Activated T-cell treated with anti-CD3 and anti-CD28 coated beads for 1 hour (primary cell): ENCODE measurements around the gene ASCC3.
"Not testable (repeated sequence)": the region's sequence is repeated elsewhere in the genome, so short reads cannot be mapped to it uniquely, and the experiment has no call there.

Source experiments
- DNase-seq: peaks from one replicate; pipeline ENCODE4 v3.0.0-alpha.2; 2020; ENCODE audit warnings: low read depth

Gene ASCC3, protein sequence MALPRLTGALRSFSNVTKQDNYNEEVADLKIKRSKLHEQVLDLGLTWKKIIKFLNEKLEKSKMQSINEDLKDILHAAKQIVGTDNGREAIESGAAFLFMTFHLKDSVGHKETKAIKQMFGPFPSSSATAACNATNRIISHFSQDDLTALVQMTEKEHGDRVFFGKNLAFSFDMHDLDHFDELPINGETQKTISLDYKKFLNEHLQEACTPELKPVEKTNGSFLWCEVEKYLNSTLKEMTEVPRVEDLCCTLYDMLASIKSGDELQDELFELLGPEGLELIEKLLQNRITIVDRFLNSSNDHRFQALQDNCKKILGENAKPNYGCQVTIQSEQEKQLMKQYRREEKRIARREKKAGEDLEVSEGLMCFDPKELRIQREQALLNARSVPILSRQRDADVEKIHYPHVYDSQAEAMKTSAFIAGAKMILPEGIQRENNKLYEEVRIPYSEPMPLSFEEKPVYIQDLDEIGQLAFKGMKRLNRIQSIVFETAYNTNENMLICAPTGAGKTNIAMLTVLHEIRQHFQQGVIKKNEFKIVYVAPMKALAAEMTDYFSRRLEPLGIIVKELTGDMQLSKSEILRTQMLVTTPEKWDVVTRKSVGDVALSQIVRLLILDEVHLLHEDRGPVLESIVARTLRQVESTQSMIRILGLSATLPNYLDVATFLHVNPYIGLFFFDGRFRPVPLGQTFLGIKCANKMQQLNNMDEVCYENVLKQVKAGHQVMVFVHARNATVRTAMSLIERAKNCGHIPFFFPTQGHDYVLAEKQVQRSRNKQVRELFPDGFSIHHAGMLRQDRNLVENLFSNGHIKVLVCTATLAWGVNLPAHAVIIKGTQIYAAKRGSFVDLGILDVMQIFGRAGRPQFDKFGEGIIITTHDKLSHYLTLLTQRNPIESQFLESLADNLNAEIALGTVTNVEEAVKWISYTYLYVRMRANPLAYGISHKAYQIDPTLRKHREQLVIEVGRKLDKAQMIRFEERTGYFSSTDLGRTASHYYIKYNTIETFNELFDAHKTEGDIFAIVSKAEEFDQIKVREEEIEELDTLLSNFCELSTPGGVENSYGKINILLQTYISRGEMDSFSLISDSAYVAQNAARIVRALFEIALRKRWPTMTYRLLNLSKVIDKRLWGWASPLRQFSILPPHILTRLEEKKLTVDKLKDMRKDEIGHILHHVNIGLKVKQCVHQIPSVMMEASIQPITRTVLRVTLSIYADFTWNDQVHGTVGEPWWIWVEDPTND (N-terminal part only)

DNA sequence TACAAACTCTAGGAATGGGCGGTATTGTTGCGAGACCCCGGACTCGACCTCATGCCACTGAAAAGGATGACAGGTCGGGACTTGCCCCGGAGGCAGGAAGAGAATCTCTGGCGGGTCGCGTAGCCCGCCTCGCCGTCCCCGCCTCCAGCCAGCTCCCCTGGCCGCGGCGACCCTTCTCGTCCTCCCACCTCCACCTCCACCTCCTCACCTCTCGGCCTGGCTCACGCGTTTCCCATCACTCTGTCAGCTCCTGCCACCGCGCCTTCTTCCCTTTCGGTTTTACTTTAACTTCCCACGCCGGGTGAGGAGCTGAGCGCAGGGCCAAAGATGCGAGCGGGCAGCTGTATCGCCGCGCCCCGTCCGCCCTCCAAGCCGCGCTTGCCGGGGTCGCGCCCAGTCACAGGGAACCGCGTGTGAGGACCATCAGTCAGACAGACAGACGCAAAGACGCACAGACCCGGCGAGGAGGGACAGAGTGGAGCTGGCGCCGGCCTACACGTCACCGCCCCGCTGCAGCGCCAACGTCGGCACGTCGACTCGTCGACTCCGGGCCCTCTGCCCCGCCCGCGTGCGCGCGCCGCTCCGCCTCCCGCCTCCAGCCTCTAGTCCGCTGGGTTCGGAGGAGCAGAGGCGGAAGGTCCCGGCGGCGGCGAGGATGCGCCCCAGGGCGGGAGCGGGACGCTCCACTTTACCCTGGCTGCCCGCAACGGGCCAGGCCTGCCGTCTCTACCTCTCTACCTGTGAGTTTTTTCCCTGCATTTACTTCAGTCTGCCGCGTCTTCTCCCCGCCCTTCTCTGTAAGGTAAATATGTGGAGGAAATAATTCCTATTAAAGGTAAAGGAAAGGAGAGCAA lies at the start of gene ASCC3:
Gene ASCC3 (minus strand): TSS at position 477 of the 854 bp plus-strand sequence. CDS start 13,332 bp downstream, outside the sequence.
- DNase-seq, result peak; percentile 81

DNA sequence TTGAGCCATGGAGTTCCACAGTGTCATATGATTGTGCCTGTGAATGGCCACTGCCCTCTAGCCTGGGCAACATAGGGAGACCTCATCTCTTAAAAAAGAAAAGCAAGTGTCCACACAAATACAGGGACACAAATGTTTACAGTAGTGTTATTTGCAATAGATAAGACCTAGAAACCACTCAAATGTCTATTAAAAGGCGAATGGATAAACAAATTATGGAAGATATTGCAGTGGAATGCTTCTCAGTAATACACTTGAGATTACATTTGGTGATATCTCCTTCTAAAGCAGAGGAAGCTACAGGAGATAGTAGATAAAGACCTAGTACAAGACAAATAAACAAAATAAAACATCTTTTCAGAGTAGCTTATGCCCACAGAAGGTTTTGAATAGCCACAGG lies 44.6 kb upstream of the ASCC3 start:
- no peak for DNase-seq

DNA sequence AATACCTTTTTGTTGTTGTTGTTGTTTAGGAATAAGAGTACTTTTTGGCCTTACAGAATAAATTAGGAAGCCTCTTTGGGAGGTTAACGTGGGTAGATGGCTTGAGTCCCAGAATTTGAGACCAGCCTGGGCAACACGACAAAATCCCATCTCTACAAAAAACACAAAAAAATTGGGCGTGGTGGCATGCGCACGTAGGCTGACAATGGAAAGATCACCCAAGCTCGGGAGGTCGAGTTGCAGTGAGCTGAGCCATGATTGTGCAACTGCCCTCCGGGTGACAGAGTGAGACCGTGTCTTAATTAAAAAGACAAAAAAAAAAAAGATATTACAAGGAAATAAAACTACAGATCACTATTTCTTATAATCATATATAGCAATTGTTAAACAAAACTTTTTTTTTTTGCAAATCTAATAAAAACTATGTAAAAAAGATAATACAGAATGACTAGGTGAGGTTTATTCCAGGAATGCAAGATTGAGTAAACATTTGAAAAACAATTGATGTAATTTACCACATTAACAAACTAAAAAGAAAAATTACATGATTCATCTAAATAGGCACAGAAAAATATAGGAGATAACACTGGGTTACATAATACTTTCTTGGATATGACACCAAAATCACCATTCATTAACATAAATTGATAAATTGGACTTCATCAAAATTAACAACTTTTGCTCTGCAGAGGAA lies 43.6 kb upstream of the ASCC3 start:
- DNase-seq, result no peak

DNA sequence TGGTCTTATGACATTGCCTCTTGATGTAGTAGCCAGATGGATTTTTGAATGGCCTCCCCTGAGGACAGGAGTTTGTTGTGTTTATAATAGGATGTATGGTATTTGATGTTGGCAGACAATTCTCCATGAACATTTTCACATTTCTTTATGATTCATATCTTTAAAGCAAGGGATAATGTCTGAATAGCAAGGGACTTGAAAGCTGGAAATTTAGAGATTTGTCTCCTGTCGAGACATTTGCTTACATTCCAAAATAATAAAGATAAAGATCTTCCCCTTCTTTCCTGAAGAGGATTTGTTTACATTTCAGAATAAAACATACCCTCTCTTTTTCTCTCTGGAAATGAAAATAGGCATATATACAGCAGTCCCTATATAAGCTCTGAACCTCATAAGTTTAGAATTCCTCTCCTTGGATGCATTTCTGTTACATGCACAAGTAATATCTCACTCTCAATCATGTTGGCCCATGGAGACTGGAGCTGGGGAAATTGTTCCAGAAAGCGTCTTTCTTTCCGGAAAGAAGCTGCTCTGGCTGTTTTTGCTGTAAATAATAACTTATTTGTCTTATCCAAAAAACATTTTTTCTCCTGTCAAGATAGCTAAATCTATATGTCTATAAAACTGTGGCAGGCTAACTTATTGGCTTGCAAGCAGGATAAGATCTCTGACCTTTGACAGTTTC lies 42.5 kb upstream of the ASCC3 start:
- no peak for DNase-seq

DNA sequence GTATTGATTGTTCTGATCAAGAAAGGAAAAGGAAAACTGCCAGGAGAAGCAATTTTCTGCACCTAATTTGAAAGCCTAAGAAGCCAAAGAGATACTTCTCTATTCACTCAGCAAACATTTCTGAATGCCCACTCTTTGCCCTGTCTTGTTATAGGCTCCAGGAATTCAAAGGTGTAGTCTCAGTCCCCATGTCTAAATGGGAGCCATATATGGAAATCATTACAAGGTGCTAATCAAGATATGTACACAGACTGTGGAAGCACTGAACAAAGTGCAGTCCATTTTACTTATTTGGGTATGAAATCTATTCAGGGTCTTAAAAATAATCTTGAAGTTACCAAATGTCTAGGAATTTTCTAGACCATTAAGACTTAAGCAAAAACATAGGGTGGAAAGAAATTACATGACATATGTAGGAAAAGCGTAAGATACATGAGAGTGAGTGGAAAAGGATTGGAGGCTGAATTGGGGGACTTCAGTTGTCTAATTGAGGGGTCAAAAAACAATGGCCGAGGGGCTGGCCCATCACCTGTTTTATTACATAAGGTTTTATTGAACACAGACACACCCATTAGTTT lies 39.0 kb upstream of the ASCC3 start:
- DNase-seq, result no peak

DNA sequence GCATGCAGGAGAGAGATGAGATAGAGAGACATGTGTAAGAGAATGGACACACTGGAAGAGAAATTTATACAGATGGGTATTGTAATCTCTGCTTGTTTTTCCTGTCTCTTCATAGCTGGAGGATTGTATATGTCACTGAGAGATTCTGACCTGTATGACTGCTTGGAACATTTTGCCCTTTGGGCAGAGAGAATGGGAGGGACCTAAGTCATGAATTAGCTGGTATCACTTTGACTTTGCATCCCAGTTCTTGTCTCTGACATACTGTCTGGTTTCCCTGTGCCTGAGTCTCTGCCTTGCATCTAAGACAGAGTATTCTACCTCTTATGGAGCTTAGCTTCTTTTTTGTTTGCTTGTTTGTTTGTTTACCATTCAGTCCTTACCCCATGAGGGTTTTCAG lies 37.0 kb upstream of the ASCC3 start:
- DNase-seq, result no peak

DNA sequence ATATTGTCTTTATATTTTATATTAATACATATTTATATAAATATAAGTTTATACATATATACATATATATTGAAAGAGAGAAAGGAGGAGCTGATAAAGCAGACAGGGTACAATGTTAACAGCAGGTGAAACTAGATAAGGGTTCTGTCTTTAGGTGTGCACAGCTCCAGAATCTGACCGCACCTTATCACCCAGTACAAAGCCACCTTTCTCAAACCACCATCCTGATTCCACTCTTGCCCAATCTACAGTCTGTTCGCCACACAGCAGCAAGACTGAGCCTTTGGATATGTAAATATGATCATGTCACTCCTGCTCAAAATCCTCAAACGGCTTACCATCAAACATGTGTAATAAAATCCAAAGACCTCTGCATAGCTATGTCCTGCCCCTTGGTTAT lies 34.7 kb upstream of the ASCC3 start:
- DNase-seq, result no peak

DNA sequence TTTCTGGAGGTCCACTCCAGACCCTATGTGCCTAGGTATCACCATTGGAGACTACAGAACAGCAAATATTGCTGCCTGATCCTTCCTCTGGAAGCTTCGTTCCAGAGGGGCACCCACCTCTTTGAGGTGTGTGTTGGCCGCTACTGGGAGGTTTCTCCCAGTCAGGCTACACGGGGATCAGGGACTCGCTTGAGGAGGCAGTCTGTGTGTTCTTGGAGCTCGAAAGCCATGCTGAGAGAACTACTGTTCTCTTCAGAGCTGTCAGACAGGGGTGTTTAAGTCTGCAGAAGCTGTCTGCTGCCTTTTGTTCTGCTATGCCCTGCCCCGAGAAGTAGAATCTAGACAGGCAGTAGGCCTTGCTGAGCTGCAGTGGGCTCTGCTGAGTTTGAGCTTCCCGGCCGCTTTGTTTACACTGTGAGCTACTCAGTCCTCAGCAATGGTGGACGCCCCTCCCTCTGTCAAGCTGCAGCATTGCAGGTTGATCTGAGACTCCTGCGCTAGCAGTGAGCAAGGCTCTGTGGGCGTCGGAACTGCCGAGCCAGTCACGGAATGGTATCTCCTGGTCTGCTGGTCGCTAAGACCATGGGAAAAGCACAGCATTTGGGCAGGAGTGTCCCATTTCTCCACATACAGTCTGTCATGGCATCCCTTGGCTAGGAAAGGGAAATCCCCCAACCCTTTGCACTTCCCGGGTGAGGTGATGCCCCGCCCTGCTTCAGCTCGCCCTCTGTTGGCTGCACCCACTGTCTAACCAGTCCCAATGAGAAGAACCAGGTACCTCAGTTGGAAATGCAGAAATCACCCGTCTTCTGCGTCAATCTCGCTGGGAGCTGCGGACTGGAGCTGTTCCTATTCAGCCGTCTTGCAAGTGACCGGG lies 32.5 kb upstream of the ASCC3 start:
- no peak for DNase-seq

DNA sequence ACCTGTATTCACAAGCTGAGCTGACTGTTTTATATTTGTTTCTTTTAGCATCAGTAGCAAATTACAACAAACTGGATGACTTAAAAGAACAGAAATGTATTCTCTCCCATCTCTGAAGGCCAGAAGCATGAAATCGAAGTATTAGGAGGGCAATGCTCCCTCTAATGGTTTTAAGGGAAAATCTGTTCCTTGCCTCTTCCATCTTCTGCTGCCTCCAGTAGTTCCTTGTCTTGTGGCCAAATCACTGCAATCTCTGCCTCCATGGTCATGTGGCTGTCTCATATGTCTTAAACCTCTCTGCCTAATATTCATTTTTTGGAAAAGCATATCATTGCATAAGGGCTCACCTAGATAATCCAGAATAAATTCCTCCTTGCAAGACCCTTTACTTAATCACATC lies 25.2 kb upstream of the ASCC3 start:
- DNase-seq, result no peak

DNA sequence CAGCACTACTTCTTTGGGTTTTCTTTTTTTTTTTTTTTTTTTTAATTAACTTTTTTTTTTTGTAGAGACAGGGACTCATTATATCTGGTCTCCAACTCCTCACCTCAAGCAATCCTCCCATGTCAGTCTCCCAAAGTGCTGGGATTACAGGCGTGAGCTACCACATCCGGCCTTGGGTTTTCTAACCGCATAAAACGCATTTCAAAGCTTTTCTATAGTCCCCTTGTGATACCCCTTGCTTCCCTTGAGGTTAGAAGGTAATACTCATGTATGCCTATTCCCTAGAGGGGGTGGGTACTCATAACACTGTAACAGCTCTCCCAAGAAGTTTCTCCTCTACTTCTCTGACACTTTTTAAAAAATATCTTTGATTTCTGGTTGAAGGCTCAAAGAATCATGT lies 23.9 kb upstream of the ASCC3 start:
- DNase-seq, result no peak

DNA sequence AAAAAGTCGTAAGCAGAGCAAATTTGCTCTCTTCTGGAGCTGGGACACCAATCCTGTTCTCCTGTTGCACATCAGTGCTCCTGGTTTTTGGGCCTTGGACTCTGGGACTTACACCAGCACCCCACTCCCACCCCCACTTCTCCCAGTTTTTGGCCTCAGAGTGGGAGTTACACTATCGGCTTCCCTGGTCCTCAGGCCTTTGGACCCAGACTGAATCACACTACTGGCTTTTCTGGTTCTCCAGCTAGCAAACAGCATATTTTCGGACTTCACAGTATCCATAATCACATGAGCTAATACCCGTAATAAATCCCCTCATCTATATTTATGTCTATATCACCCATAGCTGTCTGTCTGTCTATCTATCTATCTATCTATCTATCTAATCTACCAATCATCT lies 23.2 kb upstream of the ASCC3 start:
- DNase-seq, result no peak

DNA sequence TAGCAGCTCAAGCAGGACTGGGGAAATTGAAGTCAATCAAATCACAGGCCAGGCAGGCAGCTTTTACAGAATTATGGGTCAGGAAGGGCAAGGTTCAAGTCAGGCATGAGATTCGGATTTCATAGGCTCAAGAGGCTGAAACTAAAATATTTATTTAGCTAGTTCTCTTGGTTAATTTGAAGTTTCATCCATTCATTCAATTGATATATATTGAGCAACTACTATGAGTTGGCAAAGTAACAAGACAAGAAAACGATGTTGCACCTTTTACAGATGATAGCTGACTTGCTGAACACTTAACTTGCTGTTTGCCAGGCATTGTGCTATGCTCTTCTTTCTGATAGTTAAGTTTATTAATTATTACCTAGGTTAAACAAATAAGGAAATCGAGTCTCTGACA lies 20.5 kb upstream of the ASCC3 start:
- DNase-seq, result no peak

DNA sequence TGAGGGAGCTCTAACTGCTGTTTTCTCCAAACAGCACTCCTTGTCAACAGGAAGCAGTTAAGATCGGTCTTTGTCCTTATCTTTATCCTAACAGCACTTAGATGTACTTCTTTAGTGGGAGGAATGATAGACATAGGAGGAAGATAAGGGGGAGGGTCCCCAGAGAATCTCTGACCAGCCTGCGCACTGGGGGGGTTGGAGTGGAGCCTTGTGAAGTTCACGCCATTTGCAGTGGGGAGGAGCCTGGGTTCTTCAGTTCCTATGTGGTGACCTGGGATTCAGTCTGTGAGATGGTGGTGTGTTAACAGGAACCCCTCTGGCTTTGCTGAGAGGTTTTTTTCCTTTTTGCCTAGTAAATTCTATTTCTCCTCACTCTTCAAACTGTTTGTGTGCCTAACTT lies 18.1 kb upstream of the ASCC3 start:
- DNase-seq, result no peak

DNA sequence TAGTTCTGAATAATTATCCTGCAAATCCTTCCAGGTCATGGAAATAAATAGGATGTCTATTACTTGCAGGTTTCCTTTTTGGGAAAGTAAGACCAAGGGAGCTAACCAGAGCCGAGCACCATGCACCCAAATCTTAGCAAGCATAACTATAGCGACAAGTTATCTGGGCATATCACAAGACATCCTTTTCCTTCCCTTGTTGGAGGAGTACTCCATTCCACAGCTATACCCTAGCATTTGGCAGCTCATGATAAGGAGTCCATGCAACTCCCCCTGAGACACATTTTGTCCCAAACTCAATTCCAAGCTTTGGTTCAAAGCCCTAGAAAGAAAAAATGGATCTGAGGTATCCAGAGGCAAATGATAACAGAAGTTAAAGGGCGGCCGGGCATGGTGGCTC lies 16.5 kb upstream of the ASCC3 start:
- no peak for DNase-seq

DNA sequence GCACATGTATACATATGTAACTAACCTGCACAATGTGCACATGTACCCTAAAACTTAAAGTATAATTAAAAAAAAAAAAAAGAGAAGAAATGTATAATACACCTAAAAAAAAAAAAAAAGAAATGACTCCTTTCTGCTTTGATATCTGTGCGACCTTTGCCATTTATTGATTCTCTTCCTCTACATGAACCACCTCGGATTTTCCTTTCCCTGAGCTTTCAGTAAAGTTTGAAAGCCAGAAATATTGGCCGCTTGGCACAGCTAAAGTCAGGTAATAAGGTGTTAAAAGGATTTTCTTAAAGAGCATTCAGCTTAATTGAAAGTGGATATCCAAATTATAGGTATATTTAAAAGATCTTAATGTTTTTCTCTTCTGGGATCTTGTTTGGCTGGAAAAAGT lies 12.6 kb upstream of the ASCC3 start:
- DNase-seq, result no peak

DNA sequence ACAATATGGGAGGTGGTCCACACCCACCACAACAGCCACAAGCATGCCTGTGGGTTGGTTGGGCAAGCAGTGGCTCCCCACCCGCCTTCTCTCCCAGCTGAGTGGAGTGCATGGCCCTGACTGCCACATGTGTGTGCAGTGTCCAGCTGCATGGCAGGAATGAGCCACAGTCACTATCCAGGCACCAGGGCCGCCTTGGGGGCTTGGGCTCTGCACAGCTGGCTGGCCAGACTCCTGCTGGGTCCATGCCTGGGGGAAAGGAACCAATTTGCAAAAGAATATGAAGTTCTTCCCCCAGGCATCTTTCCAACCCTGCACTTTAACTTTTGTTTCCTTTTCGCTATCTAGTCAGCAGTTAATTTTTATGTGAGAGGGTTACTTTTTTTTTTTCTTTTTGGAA lies 11.6 kb upstream of the ASCC3 start:
- no peak for DNase-seq

DNA sequence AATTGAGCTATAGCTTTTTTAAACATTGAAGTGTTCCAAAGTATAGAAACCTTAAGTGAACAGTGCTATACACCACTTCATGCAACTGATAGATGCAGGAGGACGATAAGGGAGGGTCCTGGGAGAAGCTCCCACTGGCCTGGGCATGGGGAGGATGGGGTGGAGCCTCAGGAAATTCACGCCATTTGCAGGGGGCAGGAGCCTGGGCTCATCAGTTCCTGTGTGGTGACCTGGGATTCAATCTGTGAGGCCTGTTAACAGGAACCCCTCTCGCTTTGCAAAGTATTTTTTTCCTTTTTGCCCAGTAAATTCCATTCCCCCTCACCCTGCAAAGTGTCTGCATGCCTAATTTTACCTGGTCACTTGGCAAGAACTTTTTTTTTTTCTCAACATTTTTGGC lies 11.0 kb upstream of the ASCC3 start:
- DNase-seq, result no peak

DNA sequence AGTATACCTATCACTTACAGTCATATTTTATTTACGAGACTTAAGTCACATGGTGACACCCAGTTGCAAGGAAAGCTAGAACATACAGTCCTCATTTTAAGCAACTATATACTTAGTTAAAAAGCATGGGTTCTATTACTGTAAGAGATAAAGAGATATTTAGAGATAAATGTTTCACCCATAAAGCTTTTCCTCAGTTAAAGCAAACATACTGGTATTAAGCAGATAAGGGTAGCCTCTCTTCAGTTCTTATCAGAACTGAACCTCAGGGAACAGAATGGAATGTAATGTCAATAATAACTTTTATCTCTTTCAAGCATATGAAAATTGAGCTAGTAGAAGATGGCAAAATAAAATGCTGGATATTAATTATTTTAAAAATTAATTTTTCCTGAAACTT lies 9.9 kb upstream of the ASCC3 start:
- no peak for DNase-seq

DNA sequence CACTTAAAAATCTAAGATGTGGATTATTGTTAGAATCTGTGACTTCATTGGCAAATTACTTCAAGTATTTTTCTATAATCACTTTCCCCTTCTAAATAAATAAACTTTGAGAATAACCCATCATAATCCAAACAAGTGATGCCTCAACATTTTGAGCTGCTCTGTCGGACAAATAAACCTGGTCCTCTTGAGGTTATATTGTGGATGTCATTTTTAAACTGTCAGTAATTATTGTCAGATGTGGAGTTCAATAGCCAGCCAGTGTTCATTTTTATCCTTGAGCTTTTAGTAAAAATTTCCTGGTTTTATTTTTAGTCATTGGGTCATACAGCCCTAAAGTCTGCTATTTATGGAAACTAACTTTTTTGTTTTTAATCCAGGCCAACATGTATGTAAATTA lies 9.5 kb upstream of the ASCC3 start:
- DNase-seq, result not testable (repeated sequence)
